Raji (cell line): ENCODE results near the gene ZFHX3.

Experiments
- POLR2A ChIP-seq: IDR thresholded peaks from 2 replicates; pipeline ENCODE4 v1.6.1; 2011; ENCODE audit warnings: low read depth, low read length, control low read depth; ENCODE audit not compliant: insufficient read depth

The ZFHX3 gene

DNA sequence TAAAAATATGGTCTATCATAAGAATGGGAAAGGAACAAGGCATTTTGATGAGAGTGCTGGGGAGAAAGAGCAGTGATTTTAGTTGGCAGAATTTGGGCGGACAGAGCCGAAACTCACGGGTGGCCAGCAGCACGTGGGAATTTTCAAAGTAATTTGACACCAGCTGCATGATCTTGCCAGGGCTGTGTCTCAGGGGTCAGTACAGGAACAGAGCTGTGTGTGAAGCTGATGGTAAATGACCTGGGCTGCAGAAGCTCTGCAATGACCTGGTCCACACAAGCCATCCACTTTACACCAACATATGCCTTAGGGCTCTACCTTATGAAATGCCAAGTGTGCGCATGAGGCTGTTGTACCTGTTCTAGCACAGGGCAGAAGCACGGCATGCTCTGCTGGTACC is 112.0 kb downstream of the ZFHX3 start:
- TF ChIP-seq POLR2A, result no peak

DNA sequence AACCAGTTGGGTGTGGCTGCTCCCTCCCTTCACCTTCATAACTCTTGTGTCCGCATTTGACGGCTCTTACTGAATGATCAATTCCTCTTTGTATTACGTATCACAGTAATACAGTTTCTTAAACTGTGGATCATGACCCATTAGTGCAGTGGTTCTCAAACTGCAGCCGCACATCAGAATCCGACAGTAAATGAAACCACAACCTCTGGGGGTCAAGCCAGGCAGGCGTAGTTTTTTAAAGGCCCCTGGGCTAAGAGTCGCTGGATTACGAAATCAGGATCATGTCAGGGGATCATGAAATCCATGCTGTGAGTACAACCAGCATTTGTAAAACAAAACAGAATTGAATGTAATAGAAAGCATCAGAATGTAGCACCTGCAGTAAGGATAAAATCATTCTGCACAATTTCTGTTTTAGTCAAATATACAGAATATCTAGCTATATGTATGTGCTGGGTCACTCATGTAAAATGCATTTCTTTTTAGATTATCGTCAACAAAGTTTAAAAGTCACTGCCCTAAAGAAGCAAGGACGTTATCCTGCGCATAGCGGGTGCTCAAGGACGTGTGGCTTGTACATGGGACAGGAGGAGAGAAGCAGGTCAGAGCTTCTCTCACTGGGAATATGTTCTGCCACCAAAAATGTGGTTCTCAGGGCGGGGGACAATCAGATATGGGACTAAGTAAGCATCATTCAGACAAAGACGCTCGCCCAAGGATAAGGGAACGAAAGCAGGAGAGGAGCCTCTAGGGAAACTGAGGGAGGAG is 113.1 kb downstream of the ZFHX3 start:
- no peak for TF ChIP-seq POLR2A

DNA sequence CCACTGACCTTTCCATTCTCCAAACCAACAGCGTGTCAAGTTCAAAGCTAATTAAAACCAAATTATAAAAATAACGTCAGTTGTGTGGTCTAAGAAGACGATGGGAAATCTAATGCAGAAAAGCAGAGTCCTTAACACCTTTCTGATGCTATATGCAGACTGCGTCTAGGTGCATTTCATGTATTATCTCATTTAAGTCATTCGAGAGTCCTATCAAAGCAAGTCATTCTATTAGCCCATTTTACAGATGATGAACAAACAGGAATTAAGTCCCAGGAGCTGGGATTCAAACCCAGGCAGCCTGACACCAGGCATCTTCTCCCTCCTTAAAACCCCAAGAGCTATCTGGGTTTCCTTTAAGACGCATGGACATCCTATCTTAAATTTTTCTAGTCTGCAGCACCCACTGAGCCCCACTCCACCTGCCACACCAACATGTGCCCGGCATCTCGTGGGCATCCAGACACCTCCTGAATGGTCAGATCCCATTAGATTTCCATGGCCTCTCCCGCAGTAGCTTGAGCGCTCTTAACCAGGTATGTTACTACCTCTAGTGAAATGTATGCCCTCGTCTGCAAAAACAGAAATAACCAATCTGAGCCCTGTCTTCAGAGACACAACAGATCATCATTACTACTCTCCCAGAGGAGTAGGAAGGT is 115.1 kb downstream of the ZFHX3 start:
- no peak for TF ChIP-seq POLR2A

DNA sequence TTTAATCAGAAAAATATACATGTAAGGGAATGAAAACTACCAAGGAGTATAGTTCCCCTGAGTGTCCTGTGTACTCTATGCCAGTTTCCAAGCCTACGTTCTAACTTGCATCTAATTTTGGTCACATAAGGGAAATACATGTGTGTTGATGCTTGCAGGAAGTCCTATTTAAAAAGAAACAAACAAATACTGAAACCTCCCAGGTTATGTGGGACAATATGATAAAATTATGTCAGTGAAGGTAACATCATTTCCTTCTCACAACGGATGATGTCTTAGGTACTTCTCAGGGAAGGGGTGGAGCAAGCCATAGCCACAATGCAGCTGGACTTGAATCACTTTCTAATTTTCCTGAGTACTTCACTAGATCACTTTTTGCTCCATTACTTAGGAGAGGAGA is 115.9 kb downstream of the ZFHX3 start:
- no peak for TF ChIP-seq POLR2A

DNA sequence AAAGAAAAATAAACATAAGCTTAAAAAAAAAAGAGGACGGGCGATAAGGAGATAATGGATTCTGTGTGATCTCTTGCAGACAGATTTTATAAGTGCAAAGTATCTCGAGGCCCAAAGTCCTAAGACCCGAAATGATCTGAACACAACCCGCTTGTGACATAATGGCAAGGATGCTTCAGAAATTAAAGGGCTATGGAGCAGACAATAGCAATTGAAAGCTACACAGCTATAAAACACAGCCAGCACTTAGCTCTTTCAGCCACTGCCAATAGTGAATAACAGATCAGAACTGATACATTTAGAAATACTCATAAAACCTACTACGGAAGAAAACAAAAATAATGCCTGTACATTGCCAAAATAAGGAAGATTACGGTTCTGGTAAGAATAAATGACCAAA is 117.5 kb downstream of the ZFHX3 start:
- TF ChIP-seq POLR2A, result no peak

DNA sequence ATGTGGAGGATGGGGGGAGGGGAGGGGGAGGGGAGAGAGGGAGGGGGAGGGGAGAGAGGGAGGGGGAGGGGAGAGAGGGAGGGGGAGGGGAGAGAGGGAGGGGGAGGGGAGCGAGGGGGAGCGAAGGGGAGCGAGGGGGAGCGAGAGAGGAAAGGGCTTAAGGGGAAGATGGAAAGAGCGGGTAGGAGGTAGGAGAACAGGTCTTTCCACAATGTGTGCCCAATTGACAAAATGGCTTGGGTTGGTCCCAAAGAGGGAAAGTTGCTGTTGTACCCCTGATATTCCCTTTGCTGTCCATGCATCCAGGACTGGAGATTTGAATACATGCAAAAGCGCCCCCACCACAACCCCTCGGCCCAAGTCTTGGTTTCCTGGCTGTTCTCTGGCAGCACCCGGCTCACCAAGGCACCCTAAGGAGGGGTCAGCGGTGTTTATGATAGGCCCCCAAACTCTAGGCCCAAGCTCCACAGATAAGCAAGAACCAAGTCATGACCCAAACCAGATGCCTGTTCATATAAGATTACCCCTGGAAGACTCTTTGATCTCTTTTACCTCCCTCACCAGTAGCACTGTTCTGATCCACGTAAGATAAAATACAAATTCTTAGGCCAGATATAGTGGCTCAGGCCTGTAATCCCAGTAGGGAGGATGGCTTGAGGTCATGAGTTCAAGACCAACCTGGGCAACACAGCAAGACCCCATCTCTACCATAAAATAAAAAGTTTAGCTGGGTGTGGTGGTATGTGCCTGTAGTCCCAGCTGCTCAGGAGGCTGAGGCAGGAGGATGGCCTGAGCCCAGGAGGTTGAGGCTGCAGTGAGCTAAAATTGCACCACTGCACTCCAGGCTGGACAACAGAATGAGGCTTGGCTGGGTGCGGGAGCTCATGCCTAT is 119.6 kb downstream of the ZFHX3 start:
- TF ChIP-seq POLR2A, result no peak

DNA sequence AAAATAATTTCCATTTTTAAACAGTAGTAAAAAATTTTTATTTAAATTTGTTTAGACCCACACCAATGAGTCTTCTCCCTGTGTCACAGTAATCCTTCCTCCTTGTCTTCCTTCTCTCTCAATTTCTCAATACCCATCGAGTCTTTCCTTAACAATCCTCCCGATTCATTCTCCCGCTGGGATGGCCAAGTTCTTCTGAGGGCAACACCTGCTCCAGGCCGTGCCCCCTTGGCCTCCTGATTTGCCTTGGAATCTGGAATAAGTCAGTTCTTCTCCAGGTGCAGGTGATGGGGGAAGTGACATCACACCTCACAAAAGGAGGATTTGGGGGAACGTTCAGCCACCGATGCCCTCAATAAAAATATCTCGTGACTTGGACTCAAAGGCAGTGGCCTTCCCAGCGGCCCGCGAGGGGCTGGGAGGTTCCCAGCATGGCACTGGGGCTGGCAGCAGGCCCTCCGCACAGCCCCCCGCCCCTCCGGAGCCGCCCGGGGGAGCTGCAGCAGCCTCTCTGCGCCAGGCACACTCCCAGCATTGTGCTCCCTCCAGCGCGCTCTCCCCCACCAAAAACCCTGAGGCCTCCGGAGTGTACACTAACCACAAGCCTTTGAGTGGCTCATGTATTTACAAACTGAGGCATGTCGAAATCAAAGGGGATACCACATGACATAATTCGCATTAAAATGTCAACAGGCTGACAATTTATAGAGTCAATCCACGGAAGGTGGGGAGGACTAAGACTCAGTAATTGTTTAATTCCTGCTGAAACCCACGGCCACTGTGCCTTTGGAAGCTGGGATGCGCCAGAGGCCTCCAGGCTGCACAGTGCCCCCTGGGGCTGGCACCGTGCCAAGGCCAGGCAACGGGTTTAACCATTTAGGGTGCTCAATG is 120.5 kb downstream of the ZFHX3 start:
- no peak for TF ChIP-seq POLR2A

DNA sequence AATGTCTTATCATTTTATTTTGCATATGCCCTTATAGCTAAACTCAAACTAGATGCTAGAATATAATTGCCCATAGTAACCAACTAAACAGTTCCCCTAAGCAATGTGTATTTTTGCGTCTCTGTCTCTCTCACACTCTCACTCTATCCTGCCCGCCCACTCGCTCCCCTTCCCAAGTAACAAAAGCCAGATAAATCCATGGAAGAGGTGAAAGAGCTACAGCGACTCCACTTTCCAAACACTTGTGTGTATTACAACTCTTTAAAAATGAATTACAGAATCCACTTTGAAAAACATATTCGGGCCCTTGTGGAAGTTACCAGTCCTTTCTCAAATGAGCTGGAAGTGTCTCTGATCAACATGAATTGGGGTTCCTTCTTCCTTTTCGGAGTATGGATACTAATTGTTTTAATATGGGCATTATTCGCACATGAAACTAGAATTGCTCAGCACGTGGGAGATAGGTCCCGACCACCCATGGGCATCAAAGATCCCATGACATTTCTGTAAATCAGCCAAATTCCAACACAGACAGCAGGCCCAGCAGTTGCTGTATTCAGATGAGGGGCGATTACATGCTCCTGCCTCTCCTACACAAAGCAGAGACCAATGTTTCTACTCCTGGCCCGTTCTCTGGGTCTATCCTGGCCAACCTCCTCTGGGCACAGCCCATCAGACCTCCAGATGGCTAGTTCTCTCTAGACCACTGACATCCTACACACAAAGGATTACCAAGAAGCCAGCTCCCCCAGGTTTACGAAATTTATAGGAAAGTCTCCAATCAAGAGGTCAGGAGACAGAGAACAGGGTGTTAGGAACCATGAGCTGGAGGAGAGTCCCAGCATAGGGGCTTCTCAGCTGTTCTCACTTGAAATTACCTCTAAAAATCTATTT is 121.5 kb downstream of the ZFHX3 start:
- no peak for TF ChIP-seq POLR2A

DNA sequence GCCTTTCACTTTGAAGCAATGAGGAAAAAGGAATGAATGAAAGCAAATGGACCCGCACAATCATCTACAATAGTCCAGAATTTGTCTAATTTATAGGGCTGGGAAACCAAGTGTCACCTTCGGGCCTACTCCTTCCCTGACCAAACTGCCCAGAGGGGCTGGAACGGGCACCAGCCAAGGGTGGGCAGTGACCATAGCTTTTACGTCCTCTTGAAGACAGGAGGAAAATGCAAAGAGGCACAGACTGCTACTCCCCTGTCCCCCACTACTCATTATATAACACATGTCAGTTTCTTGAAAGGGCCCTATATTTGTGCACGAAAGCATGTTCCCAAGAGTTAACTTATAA is 122.3 kb downstream of the ZFHX3 start:
- TF ChIP-seq POLR2A, result no peak

DNA sequence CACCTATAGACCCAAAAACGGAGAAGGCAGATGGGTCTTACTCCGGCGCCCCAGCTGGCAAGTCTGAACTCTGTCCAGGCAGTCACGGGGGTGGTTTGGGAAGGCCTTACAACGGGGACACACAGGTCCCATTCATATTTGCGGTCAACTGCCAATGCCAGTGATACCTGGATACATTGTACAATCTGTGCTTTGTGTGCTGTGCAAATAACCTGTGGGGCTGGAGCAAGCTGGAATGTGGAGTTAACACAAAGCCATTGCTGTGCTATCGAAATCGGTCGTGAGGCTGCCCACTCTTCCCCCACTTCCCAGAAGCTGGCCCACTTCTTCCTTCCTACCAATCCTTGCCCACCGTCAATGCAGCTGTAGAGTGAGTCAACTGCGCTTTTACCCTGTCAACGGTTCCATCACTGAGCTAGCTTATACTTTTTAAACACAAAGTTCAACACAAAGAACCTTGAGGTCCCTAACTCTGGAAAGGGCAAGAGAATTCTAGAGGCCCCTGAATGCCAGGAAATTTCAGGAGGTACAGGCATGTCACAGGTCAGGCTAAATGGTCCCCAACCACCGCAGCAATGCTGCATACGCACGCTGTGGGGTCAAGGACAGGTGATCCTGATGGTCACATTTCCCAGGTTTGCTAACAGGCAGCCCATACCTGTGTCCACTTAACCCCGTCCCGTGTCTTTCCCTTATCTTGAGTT is 122.8 kb downstream of the ZFHX3 start:
- TF ChIP-seq POLR2A, result no peak

DNA sequence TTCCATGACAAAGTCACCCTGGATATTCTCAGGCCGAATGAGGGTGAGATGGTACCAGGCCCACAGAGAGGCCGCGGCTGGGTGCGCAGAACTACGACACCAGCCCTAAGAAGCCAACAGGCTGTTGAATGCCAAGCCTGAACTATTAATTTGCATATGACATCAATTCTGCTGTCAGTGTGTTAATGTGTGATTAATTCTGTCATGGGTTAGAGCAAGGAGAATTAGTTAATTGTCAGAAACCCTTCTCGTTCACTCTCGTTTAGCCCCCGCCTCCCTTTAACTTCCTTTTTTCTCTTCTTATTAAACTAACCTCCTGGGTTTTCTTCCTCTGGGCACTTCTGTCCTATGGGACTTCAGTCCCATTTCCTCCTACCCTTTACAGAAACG is 123.4 kb downstream of the ZFHX3 start:
- no peak for TF ChIP-seq POLR2A

DNA sequence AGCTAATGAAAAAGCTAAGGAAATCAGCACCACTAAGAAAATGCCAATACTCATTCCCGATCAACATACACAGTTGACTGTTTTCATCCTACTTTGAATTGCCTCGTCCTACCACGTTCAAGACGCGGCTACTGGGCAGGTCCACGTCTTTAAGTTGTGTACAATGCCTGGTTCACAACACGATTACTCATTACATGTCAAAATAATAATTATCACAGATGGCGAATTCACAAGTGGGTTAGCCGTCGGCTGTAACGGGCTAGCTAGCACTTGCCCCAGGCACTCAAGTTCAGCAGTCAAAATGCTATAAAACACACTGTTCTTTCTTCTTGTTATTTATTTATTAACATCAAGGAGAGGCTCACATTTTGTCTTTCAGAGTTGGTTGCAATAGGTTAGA is 124.2 kb downstream of the ZFHX3 start:
- no peak for TF ChIP-seq POLR2A

DNA sequence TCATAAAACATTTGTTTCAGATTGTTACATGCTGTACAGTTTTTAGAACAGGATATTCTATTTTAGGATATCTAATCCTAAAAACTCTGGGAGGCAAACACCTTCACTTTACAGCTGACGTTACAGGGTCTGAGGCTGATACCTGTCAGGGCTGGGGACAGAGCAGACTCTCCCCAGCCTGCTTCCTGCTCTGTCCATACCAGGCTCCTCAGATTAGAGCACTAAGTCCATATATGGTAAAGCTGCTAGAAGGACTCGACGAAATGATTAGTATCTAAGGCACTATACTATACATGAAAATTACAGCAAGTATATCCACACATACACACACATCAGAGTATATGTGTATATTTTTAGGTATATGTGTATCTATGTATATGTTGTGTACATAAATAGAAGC is 125.2 kb downstream of the ZFHX3 start:
- no peak for TF ChIP-seq POLR2A
